HL-60 (cell line): ENCODE data around the gene ESR1.
"Not testable (repeated sequence)": the region's sequence is repeated elsewhere in the genome, so short reads cannot be mapped to it uniquely, and the experiment has no call there.

ENCODE experiments used
- GABPA ChIP-seq: IDR thresholded peaks from 2 replicates; pipeline ENCODE4 v1.6.1; 2012; ENCODE audit warnings: low read depth
- POLR2AphosphoS5 ChIP-seq: IDR thresholded peaks from 2 replicates; pipeline ENCODE4 v1.6.1; 2012; ENCODE audit warnings: low read depth
- TF ChIP-seq, protein P1 (sequence below): IDR thresholded peaks from one replicate; pipeline ENCODE4 v1.5.1; 2011; ENCODE audit warnings: low read length, control low read depth, inconsistent platforms; ENCODE audit not compliant: insufficient read depth
- TF ChIP-seq, protein P2 (sequence below): IDR thresholded peaks from 2 replicates; pipeline ENCODE4 v1.6.1; 2012; ENCODE audit warnings: low read depth; ENCODE audit not compliant: insufficient replicate concordance

DNA sequence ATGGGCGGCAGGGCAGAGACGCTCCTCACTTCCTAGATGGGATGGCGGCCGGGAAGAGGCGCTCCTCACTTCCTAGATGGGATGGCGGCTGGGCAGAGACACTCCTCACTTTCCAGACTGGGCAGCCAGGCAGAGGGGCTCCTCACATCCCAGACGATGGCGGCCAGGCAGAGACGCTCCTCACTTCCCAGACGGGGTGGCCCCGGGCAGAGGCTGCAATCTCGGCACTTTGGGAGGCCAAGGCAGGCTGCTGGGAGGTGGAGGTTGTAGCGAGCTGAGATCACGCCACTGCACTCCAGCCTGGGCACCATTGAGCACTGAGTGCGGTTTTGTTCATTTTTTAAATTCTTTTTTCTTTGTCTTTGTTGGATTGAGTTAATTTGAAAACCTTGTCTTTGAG is 92.3 kb downstream of the ESR1 start:
- TF ChIP-seq, protein P1, sequence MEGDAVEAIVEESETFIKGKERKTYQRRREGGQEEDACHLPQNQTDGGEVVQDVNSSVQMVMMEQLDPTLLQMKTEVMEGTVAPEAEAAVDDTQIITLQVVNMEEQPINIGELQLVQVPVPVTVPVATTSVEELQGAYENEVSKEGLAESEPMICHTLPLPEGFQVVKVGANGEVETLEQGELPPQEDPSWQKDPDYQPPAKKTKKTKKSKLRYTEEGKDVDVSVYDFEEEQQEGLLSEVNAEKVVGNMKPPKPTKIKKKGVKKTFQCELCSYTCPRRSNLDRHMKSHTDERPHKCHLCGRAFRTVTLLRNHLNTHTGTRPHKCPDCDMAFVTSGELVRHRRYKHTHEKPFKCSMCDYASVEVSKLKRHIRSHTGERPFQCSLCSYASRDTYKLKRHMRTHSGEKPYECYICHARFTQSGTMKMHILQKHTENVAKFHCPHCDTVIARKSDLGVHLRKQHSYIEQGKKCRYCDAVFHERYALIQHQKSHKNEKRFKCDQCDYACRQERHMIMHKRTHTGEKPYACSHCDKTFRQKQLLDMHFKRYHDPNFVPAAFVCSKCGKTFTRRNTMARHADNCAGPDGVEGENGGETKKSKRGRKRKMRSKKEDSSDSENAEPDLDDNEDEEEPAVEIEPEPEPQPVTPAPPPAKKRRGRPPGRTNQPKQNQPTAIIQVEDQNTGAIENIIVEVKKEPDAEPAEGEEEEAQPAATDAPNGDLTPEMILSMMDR = not testable (repeated sequence)
- not testable (repeated sequence) for TF ChIP-seq GABPA, POLR2AphosphoS5
- TF ChIP-seq, protein P2, sequence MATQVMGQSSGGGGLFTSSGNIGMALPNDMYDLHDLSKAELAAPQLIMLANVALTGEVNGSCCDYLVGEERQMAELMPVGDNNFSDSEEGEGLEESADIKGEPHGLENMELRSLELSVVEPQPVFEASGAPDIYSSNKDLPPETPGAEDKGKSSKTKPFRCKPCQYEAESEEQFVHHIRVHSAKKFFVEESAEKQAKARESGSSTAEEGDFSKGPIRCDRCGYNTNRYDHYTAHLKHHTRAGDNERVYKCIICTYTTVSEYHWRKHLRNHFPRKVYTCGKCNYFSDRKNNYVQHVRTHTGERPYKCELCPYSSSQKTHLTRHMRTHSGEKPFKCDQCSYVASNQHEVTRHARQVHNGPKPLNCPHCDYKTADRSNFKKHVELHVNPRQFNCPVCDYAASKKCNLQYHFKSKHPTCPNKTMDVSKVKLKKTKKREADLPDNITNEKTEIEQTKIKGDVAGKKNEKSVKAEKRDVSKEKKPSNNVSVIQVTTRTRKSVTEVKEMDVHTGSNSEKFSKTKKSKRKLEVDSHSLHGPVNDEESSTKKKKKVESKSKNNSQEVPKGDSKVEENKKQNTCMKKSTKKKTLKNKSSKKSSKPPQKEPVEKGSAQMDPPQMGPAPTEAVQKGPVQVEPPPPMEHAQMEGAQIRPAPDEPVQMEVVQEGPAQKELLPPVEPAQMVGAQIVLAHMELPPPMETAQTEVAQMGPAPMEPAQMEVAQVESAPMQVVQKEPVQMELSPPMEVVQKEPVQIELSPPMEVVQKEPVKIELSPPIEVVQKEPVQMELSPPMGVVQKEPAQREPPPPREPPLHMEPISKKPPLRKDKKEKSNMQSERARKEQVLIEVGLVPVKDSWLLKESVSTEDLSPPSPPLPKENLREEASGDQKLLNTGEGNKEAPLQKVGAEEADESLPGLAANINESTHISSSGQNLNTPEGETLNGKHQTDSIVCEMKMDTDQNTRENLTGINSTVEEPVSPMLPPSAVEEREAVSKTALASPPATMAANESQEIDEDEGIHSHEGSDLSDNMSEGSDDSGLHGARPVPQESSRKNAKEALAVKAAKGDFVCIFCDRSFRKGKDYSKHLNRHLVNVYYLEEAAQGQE = not testable (repeated sequence)
